Measurements from ENCODE around the gene CUL2.

- TF ChIP-seq CTCF (IDR thresholded peaks at IDR 0.05): no peak
- no peak for TF ChIP-seq POLR2A (IDR thresholded peaks at IDR 0.05)
These were observed 43.4 kb upstream of the CUL2 start for GRCh38 chr10:35133586-35133985.

Data from esophagus squamous epithelium (tissue), 4 donors.